Right lobe of liver (tissue), 4 donors: ENCODE measurements around the gene KAT2B.

Source experiments
- CTCF ChIP-seq, 4 donors: fragments of 200-600 bp in 3 of 4; fragments of 450-650 bp in 1 of 4; IDR thresholded peaks; one replicate each; pipeline versions ENCODE4 v1.5.1 to v1.8.0; 2016 to 2022; ENCODE audit warnings: antibody characterized with exemption in 4 of 4, mild to moderate bottlenecking in 2 of 4
- POLR2A ChIP-seq: fragments of 450-650 bp; IDR thresholded peaks from one replicate; pipeline ENCODE4 v1.6.1; 2017; ENCODE audit warnings: antibody characterized with exemption, mild to moderate bottlenecking
- donor health status: DM: no; HTN: no; CAD: no.
- donor health status: DM: no; HTN: no; CAD: no.
- donor health status: DM: no; HTN: yes; CAD: no.

- TF ChIP-seq POLR2A (no peak), CTCF (IDR thresholded peaks at IDR 0.05) (no peak)
These were observed 45.5 kb upstream of the KAT2B start for GRCh38 chr3:19994796-19995195.
